Right atrium auricular region (tissue), 2 donors: ENCODE measurements around the gene RAP1GAP. TPM values are rescaled to one million over a fixed set of nuclear protein-coding genes. Genes with fewer than 3 reads are reported as not detected.

Source experiments
- DNase-seq: peaks from one replicate; pipeline ENCODE4 v3.0.0-alpha.2; 2019; ENCODE audit warnings: low spot score
- H3K27ac ChIP-seq, 2 donors: fragments of 200-600 bp; sonication (generic); 1 replicate in 1 of 2; 2 replicates in 1 of 2; pipeline ENCODE4 v1.5.1; 2016 to 2019
- H3K27me3 ChIP-seq, 2 donors: fragments of 200-600 bp; sonication (generic); one replicate each; pipeline versions ENCODE4 v1.5.1 to v1.6.0; 2017 to 2019
- H3K36me3 ChIP-seq: fragments of 200-600 bp; sonication (generic); one replicate; pipeline ENCODE4 v1.5.1; 2016
- H3K4me1 ChIP-seq, 2 donors: fragments of 200-600 bp; sonication (generic); one replicate each; pipeline versions ENCODE4 v1.5.1 to v1.6.0; 2017 to 2019
- H3K4me3 ChIP-seq, 2 donors: fragments of 200-600 bp; sonication (generic); 1 replicate in 1 of 2; 2 replicates in 1 of 2; pipeline ENCODE4 v1.5.1; 2017 to 2019; ENCODE audit warnings: mild to moderate bottlenecking in 1 of 2, moderate library complexity in 1 of 2
- H3K9me3 ChIP-seq, 2 donors: fragments of 200-600 bp; sonication (generic); one replicate each; pipeline ENCODE4 v1.5.1; 2019
- total RNA-seq, 2 donors: library from RNA; depleted of rRNA; stranded (reverse); fragments of >200 nt; gene quantifications; one replicate each; pipeline ENCODE4 v1.1.0, GENCODE V29; 2016
- TF ChIP-seq, protein P1 (sequence below), 2 donors: fragments of 200-600 bp; sonication (generic); IDR thresholded peaks; one replicate each; pipeline ENCODE4 v1.5.1; 2019; ENCODE audit warnings: antibody characterized with exemption in 2 of 2

The RAP1GAP gene
- total RNA-seq, 2 donors from 2014 or later: 4.0 to 8.4 TPM

- TF ChIP-seq, protein P1, sequence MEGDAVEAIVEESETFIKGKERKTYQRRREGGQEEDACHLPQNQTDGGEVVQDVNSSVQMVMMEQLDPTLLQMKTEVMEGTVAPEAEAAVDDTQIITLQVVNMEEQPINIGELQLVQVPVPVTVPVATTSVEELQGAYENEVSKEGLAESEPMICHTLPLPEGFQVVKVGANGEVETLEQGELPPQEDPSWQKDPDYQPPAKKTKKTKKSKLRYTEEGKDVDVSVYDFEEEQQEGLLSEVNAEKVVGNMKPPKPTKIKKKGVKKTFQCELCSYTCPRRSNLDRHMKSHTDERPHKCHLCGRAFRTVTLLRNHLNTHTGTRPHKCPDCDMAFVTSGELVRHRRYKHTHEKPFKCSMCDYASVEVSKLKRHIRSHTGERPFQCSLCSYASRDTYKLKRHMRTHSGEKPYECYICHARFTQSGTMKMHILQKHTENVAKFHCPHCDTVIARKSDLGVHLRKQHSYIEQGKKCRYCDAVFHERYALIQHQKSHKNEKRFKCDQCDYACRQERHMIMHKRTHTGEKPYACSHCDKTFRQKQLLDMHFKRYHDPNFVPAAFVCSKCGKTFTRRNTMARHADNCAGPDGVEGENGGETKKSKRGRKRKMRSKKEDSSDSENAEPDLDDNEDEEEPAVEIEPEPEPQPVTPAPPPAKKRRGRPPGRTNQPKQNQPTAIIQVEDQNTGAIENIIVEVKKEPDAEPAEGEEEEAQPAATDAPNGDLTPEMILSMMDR (IDR thresholded peaks at IDR 0.05): no peak
- no peaks in the 10 kb centered on the region for H3K4me1 ChIP-seq
- H3K4me3 ChIP-seq: no peak overlapping the region
- no peaks in the 10 kb centered on the region for H3K9me3 ChIP-seq
- H3K36me3 ChIP-seq: peaks cover 56% of the 10 kb centered on the region
- H3K27ac ChIP-seq: no peak overlapping the region
- no peak for DNase-seq
- no peaks in the 10 kb centered on the region for H3K27me3 ChIP-seq
Observed at GRCh38 chr1:21700094-21700493, 30.9 kb upstream of the RAP1GAP start.

GRCh38 chr1:21696931-21697330, 27.8 kb upstream of the RAP1GAP start:
- Histone ChIP-seq H3K36me3 (peaks cover 62% of the 10 kb centered on the region), H3K4me1 (no peaks in the 10 kb centered on the region), H3K4me3 (no peak overlapping the region), H3K27ac (no peak overlapping the region), H3K9me3 (no peaks in the 10 kb centered on the region), H3K27me3 (no peaks in the 10 kb centered on the region)
- DNase-seq: no peak
- TF ChIP-seq, protein P1 (IDR thresholded peaks at IDR 0.05): no peak

GRCh38 chr1:21693732-21694131, 24.6 kb upstream of the RAP1GAP start:
- TF ChIP-seq, protein P1 (IDR thresholded peaks at IDR 0.05): no peak
- H3K27ac ChIP-seq: no peak overlapping the region

DNA sequence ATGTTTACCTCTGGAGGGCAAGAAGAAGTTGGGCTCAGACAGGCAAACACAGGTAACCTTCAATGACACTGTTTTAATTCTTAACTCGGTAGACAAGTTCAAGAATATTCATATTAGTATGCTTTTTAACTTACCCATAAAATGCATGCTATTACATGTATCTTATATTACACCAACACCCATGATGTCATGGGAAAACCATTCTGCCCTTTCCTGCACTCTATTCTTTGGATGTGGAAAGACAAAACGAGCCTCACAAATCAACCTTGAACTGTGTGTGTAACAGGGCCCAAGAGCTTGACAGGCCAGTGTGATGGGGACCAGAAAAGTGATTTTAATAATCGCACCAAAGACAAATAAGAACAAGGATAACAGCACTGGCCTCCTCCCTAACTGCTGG, 22.6 kb upstream of the RAP1GAP start:
- Histone ChIP-seq H3K36me3 (peaks cover 83% of the 10 kb centered on the region), H3K4me1 (no peaks in the 10 kb centered on the region), H3K27me3 (no peaks in the 10 kb centered on the region), H3K27ac (no peak overlapping the region), H3K4me3 (no peak overlapping the region), H3K9me3 (no peaks in the 10 kb centered on the region)
- TF ChIP-seq, protein P1 (IDR thresholded peaks at IDR 0.05): no peak
- DNase-seq: no peak

More at GRCh38 chr1:21693732-21694131, 24.6 kb upstream of the RAP1GAP start:
- Histone ChIP-seq H3K4me3 (no peak overlapping the region), H3K36me3 (peaks cover 65% of the 10 kb centered on the region), H3K4me1 (no peaks in the 10 kb centered on the region), H3K9me3 (no peaks in the 10 kb centered on the region), H3K27me3 (no peaks in the 10 kb centered on the region)
- DNase-seq: no peak

DNA sequence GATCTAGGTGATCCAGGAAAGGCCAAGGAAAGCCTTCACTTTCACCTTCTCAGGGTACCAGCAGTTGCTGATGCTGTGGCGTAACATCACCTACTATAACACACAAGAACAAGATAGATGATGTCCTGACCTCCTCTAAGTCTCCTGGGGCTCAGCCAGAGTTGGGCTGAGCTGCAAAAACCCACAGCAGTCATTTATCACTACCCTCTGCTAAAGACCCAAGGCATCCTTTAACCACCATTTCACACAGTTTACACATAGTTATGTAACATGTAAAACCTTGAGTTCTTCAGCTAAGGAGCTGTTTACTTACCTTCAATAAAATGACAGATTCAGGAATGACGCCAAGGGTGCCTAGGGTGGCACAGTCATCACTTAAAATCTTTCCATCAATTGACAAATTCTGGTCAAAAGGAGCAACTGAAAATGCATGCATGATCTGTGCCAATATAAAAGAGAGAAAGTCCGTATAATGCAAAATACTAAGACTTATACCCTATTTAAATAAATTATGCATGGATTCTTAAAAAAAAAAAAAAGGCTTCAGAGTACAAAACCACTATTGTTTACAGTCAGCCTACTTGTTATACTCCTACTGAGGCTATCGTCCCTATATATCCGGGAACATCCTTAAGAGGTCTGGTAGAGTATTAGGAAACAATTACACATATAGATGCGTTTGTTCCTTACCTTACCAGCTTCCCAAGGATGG, 20.7 kb upstream of the RAP1GAP start:
- H3K4me3 ChIP-seq: no peak overlapping the region
- no peaks in the 10 kb centered on the region for H3K4me1 ChIP-seq
- no peak overlapping the region for H3K27ac ChIP-seq
- H3K36me3 ChIP-seq: peaks cover 88% of the 10 kb centered on the region
- no peaks in the 10 kb centered on the region for H3K27me3 ChIP-seq
- no peak for DNase-seq
- TF ChIP-seq, protein P1 (IDR thresholded peaks at IDR 0.05): no peak
- H3K9me3 ChIP-seq: peaks cover 0 to 3% of the 10 kb centered on the region in 2 donors

DNA sequence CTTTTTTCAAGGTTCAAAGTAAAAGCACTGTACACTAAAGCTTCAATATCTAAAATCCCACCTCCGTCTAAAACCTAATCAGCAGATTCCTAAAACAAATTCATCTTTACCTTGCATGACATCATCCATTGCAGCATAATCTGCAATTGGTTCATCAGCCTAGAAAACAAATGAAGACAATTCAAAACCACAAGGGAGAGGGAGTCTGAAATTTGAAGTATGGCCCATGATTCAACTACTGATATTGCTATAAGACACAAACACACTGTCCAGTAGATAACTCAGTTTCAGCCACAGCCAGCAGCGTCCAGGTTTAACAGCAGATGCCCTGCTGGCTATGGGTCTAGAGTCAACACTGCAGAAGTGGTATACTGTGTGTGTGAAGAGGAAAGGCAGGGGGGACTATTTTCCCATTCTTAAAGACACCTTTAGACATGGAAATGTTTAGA, 17.9 kb upstream of the RAP1GAP start:
- peaks cover 68% of the 10 kb centered on the region for H3K36me3 ChIP-seq
- H3K9me3 ChIP-seq: peaks cover 0 to 5% of the 10 kb centered on the region in 2 donors
- H3K4me3 ChIP-seq: no peak overlapping the region
- H3K27me3 ChIP-seq: no peaks in the 10 kb centered on the region
- DNase-seq: no peak
- H3K4me1 ChIP-seq: no peaks in the 10 kb centered on the region
- no peak overlapping the region for H3K27ac ChIP-seq
- TF ChIP-seq, protein P1 (IDR thresholded peaks at IDR 0.05): no peak
